Astrocyte (in vitro differentiated cells and primary cell): ENCODE results near the gene ST6GAL2. TPM values are rescaled to one million over a fixed set of nuclear protein-coding genes. Genes with fewer than 3 reads are reported as not detected.

ENCODE experiments used
- DNase-seq: peaks from one replicate; pipeline ENCODE4 v3.0.0-alpha.2; 2010; ENCODE audit warnings: low read depth
- FAIRE-seq: peaks from 2 replicates; lab custom pipeline; 2011; peaks lifted over from hg19 to GRCh38; lab: Jason Lieb, UNC
- H2AFZ ChIP-seq: 2 replicates; pipeline ENCODE4 v1.6.0; 2012; ENCODE audit warnings: low read depth, low read length, inconsistent platforms
- H3K27ac ChIP-seq: 2 replicates; pipeline ENCODE4 v1.5.1; 2011; ENCODE audit warnings: low read depth, low read length, inconsistent platforms
- H3K27me3 ChIP-seq: 2 replicates; pipeline ENCODE4 v1.6.0; 2011; ENCODE audit warnings: low read length, inconsistent platforms; ENCODE audit not compliant: insufficient read depth
- H3K36me3 ChIP-seq: 2 replicates; pipeline ENCODE4 v1.5.1; 2011; ENCODE audit warnings: low read length, inconsistent platforms; ENCODE audit not compliant: insufficient read depth
- H3K4me1 ChIP-seq: 2 replicates; pipeline ENCODE4 v1.5.1; 2011; ENCODE audit warnings: low read length, inconsistent platforms; ENCODE audit not compliant: insufficient read depth
- H3K4me2 ChIP-seq: 2 replicates; pipeline ENCODE4 v1.6.0; 2012; ENCODE audit warnings: low read length, inconsistent platforms
- H3K4me3 ChIP-seq: 2 replicates; pipeline ENCODE4 v1.5.1; 2011; ENCODE audit warnings: low read depth, mild to moderate bottlenecking, low read length, inconsistent platforms; ENCODE audit not compliant: insufficient read depth
- H3K79me2 ChIP-seq: 2 replicates; pipeline ENCODE4 v1.6.0; 2012; ENCODE audit warnings: mild to moderate bottlenecking, low read length, inconsistent platforms; ENCODE audit not compliant: insufficient read depth
- H3K9ac ChIP-seq: 2 replicates; pipeline ENCODE4 v1.6.0; 2012; ENCODE audit warnings: mild to moderate bottlenecking, low read length, inconsistent platforms
- H3K9me3 ChIP-seq: 2 replicates; pipeline ENCODE4 v1.5.1; 2012; ENCODE audit warnings: low read depth, mild to moderate bottlenecking, low read length, inconsistent platforms; ENCODE audit not compliant: insufficient read depth
- H4K20me1 ChIP-seq: 2 replicates; pipeline ENCODE4 v1.6.0; 2012; ENCODE audit warnings: low read length, inconsistent platforms; ENCODE audit not compliant: insufficient read depth
- H3K27ac Mint-ChIP-seq: one replicate; pipeline ENCODE4 v1.8.0; 2021; ENCODE audit warnings: mild to moderate bottlenecking, mixed read lengths; ENCODE audit not compliant: unreplicated experiment
- H3K27me3 Mint-ChIP-seq: one replicate; pipeline ENCODE4 v1.8.0; 2021; ENCODE audit warnings: low read depth, mixed read lengths; ENCODE audit not compliant: unreplicated experiment
- H3K36me3 Mint-ChIP-seq: one replicate; pipeline ENCODE4 v1.8.0; 2021; ENCODE audit warnings: low read depth, mixed read lengths; ENCODE audit not compliant: unreplicated experiment
- H3K4me1 Mint-ChIP-seq: one replicate; pipeline ENCODE4 v1.8.0; 2021; ENCODE audit warnings: low read depth, mixed read lengths; ENCODE audit not compliant: unreplicated experiment
- H3K4me3 Mint-ChIP-seq: one replicate; pipeline ENCODE4 v1.8.0; 2021; ENCODE audit warnings: mild to moderate bottlenecking, moderate library complexity, mixed read lengths; ENCODE audit not compliant: unreplicated experiment
- H3K9me3 Mint-ChIP-seq: one replicate; pipeline ENCODE4 v1.8.0; 2021; ENCODE audit warnings: mild to moderate bottlenecking, mixed read lengths; ENCODE audit not compliant: unreplicated experiment
- EZH2 ChIP-seq: IDR thresholded peaks from 2 replicates; pipeline ENCODE4 v1.6.1; 2012; ENCODE audit warnings: mild to moderate bottlenecking, low read length, inconsistent platforms; ENCODE audit not compliant: insufficient read depth
- total RNA-seq: library from RNA; stranded (reverse); gene quantifications from 2 replicates; pipeline ENCODE4 v1.2.1, GENCODE V29; 2021
- TF ChIP-seq, protein P1 (sequence below): IDR thresholded peaks from 2 replicates; pipeline ENCODE4 v1.5.1; 2011; ENCODE audit warnings: low read depth, mild to moderate bottlenecking, inconsistent platforms, low read length, moderate library complexity; ENCODE audit not compliant: insufficient read depth

ST6GAL2 gene
- total RNA-seq, 1 donor from 2014 or later, result 59.8 TPM

DNA sequence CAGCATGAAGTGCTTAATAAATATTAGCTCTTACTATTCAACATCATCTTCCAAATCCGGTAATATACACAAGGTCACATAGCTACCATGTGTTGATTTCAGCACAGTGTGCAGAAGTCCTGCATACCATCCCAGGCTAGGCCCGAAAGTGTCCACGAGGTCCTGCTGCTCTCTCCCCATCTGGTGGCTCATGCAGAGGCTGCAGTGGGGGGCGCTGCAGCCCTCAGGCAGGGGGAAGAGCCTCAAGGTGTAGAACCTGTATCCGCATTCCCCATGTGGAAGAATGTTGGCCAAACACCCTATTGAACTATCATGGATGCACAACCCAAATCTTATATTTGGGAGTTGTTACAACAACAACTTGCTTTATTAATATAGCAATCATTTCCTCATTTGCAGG, 88.5 kb downstream of the ST6GAL2 start:
- Histone ChIP-seq H3K9ac (no peak overlapping the region), H4K20me1 (no peaks in the 10 kb centered on the region), H3K79me2 (no peaks in the 10 kb centered on the region), H3K4me2 (no peak overlapping the region), H3K27me3 (no peaks in the 10 kb centered on the region), H3K9me3 (no peaks in the 10 kb centered on the region), H3K36me3 (no peaks in the 10 kb centered on the region), H3K27ac (no peak overlapping the region), H2AFZ (no peak overlapping the region), H3K4me3 (no peak overlapping the region), H3K4me1 (peaks cover 10% of the 10 kb centered on the region)
- Mint-ChIP-seq H3K9me3 (no peaks in the 10 kb centered on the region), H3K4me1 (peaks cover 24% of the 10 kb centered on the region), H3K4me3 (no peak overlapping the region), H3K27ac (no peak overlapping the region), H3K36me3 (peaks cover 3% of the 10 kb centered on the region), H3K27me3 (no peaks in the 10 kb centered on the region)
- no peak for FAIRE-seq
- TF ChIP-seq, protein P1, sequence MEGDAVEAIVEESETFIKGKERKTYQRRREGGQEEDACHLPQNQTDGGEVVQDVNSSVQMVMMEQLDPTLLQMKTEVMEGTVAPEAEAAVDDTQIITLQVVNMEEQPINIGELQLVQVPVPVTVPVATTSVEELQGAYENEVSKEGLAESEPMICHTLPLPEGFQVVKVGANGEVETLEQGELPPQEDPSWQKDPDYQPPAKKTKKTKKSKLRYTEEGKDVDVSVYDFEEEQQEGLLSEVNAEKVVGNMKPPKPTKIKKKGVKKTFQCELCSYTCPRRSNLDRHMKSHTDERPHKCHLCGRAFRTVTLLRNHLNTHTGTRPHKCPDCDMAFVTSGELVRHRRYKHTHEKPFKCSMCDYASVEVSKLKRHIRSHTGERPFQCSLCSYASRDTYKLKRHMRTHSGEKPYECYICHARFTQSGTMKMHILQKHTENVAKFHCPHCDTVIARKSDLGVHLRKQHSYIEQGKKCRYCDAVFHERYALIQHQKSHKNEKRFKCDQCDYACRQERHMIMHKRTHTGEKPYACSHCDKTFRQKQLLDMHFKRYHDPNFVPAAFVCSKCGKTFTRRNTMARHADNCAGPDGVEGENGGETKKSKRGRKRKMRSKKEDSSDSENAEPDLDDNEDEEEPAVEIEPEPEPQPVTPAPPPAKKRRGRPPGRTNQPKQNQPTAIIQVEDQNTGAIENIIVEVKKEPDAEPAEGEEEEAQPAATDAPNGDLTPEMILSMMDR, result no peak
- no peak for TF ChIP-seq EZH2
- no peak for DNase-seq

DNA sequence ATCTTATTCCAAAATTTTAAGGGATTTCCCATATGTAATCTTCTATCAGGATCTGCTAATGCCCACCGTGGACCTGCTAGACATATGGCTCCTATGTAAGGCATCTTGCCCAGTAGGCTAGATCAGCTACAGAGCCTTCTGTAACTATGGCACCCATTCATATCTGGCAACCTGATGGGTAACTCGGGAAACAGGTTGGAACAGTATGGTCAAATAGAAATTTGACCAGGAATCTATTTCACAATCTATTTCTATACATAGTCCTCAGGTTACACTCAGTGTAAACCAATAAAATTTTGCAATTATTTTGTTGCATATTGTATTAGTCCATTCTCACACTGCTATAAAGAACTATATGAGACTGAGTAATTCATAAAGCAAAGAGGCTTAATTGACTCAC, 93.3 kb downstream of the ST6GAL2 start:
- H3K27ac Mint-ChIP-seq, result no peak overlapping the region
- Histone ChIP-seq H3K4me2 (no peak overlapping the region), H3K9ac (no peak overlapping the region), H3K27me3 (no peaks in the 10 kb centered on the region), H2AFZ (no peak overlapping the region), H3K36me3 (no peaks in the 10 kb centered on the region), H3K79me2 (no peaks in the 10 kb centered on the region), H3K27ac (no peak overlapping the region), H4K20me1 (no peaks in the 10 kb centered on the region), H3K4me1 (no peaks in the 10 kb centered on the region), H3K9me3 (peaks cover 6% of the 10 kb centered on the region), H3K4me3 (no peak overlapping the region)
- no peak for FAIRE-seq
- H3K27me3 Mint-ChIP-seq, result peaks cover 2% of the 10 kb centered on the region
- H3K4me3 Mint-ChIP-seq, result no peak overlapping the region
- no peak for TF ChIP-seq EZH2
- H3K4me1 Mint-ChIP-seq, result no peaks in the 10 kb centered on the region
- H3K9me3 Mint-ChIP-seq, result peaks cover 3% of the 10 kb centered on the region
- no peak for DNase-seq
- no peaks in the 10 kb centered on the region for H3K36me3 Mint-ChIP-seq

DNA sequence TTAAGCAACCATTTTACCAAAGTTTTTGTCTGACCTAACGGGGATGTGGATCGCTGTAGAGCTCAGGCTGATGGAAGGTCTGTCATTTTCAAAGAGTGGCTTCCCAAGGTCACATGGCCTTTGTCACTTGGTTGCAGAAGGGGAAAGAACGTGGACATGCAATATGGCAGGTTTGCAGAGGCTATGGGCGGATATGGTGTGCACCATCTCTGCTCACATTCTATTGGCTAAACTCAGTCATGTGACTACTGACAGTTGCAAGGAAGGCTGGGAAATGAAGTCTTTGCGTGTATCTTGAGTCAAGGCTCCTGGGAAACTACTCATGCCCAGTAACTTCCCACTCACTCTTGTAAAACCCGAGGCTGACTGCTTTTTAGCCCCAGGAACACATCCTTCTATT, 96.8 kb downstream of the ST6GAL2 start:
- Histone ChIP-seq H3K4me1 (no peaks in the 10 kb centered on the region), H3K9ac (no peak overlapping the region), H3K4me3 (no peak overlapping the region), H3K4me2 (no peak overlapping the region), H3K36me3 (no peaks in the 10 kb centered on the region), H3K79me2 (no peaks in the 10 kb centered on the region), H2AFZ (no peak overlapping the region), H4K20me1 (no peaks in the 10 kb centered on the region), H3K27me3 (no peaks in the 10 kb centered on the region), H3K27ac (no peak overlapping the region), H3K9me3 (peaks cover 6% of the 10 kb centered on the region)
- no peak overlapping the region for H3K27ac Mint-ChIP-seq
- H3K4me1 Mint-ChIP-seq, result no peaks in the 10 kb centered on the region
- peaks cover 2% of the 10 kb centered on the region for H3K27me3 Mint-ChIP-seq
- no peak for DNase-seq
- no peak for FAIRE-seq
- H3K36me3 Mint-ChIP-seq, result no peaks in the 10 kb centered on the region
- peaks cover 3% of the 10 kb centered on the region for H3K9me3 Mint-ChIP-seq
- TF ChIP-seq EZH2, result no peak
- TF ChIP-seq, protein P1, result no peak
- H3K4me3 Mint-ChIP-seq, result no peak overlapping the region
